Mesothelial cell of epicardium (in vitro differentiated cells): ENCODE measurements around the gene C12orf75. TPM values are rescaled to one million over a fixed set of nuclear protein-coding genes. Genes with fewer than 3 reads are reported as not detected.
"Not testable (repeated sequence)": the region's sequence is repeated elsewhere in the genome, so short reads cannot be mapped to it uniquely, and the experiment has no call there.

Source experiments
- DNase-seq, 2 experiments: peaks; one replicate each; pipeline ENCODE4 v3.0.0; 2021; ENCODE audit warnings: low spot score in 2 of 2; ENCODE audit not compliant: unreplicated experiment in 2 of 2
- H3K27ac Mint-ChIP-seq: 2 replicates; pipeline ENCODE4 v1.8.0; 2021; ENCODE audit warnings: mixed read lengths
- H3K27me3 Mint-ChIP-seq: 2 replicates; pipeline ENCODE4 v1.8.0; 2021; ENCODE audit warnings: low read depth, mixed read lengths
- H3K36me3 Mint-ChIP-seq: 2 replicates; pipeline ENCODE4 v1.8.0; 2021; ENCODE audit warnings: mixed read lengths
- H3K4me1 Mint-ChIP-seq: 2 replicates; pipeline ENCODE4 v1.8.0; 2021; ENCODE audit warnings: mixed read lengths
- H3K4me3 Mint-ChIP-seq: 2 replicates; pipeline ENCODE4 v1.8.0; 2021; ENCODE audit warnings: mild to moderate bottlenecking, moderate library complexity, mixed read lengths
- H3K9me3 Mint-ChIP-seq: 2 replicates; pipeline ENCODE4 v1.8.0; 2021; ENCODE audit warnings: mixed read lengths
- CTCF ChIP-seq: fragments of 200-600 bp; sonication (generic); IDR thresholded peaks from one replicate; pipeline ENCODE4 v1.5.0; 2021; ENCODE audit warnings: antibody characterized with exemption; ENCODE audit not compliant: unreplicated experiment
- total RNA-seq: library from RNA; stranded (reverse); gene quantifications from 3 replicates; pipeline ENCODE4 v1.2.1, GENCODE V29; 2021

Gene C12orf75
- total RNA-seq, 1 donor from 2014 or later, result 15.6 TPM

- H3K4me3 Mint-ChIP-seq, result no peak overlapping the region
- no peak for TF ChIP-seq CTCF
- H3K4me1 Mint-ChIP-seq, result peaks cover 7% of the 10 kb centered on the region
These were observed 8.5 kb downstream of the C12orf75 start for GRCh38 chr12:105338966-105339365.

GRCh38 chr12:105341010-105341409 is 10.5 kb downstream of the C12orf75 start:
- H3K27ac Mint-ChIP-seq, result no peak overlapping the region
- H3K4me3 Mint-ChIP-seq, result no peak overlapping the region
- H3K9me3 Mint-ChIP-seq, result peaks cover 17% of the 10 kb centered on the region
- H3K4me1 Mint-ChIP-seq, result no peaks in the 10 kb centered on the region
- peaks cover 8% of the 10 kb centered on the region for H3K36me3 Mint-ChIP-seq
- TF ChIP-seq CTCF, result no peak
- no peak for DNase-seq
- no peaks in the 10 kb centered on the region for H3K27me3 Mint-ChIP-seq

More at GRCh38 chr12:105338966-105339365, 8.5 kb downstream of the C12orf75 start:
- DNase-seq, result no peak
- peaks cover 8% of the 10 kb centered on the region for H3K36me3 Mint-ChIP-seq
- H3K9me3 Mint-ChIP-seq, result peaks cover 17% of the 10 kb centered on the region
- no peaks in the 10 kb centered on the region for H3K27me3 Mint-ChIP-seq
- H3K27ac Mint-ChIP-seq, result no peak overlapping the region

DNA sequence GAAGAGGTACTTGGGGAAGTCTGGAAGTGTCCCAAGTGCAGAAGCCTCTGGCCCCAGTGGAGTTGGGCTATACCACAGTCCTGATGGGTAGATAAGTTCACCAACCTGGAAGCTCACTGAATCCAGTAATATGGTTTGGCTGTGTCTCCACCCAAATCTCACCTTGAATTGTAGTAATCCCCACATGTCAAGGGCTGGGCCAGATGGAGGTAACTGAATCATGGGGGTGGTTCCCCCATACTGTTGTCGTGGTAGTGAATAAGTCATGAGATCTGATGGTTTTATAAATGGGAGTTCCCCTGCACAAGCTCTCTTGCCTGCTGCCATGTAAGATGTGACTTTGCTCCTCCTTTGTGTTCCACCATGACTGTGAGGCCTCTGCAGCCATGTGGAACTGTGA is 11.1 kb downstream of the C12orf75 start:
- peaks cover 17% of the 10 kb centered on the region for H3K9me3 Mint-ChIP-seq
- DNase-seq, H3K27me3 Mint-ChIP-seq, H3K27ac Mint-ChIP-seq, H3K4me1 Mint-ChIP-seq, H3K4me3 Mint-ChIP-seq, H3K36me3 Mint-ChIP-seq: not testable (repeated sequence)

- no peak overlapping the region for H3K4me3 Mint-ChIP-seq
- H3K9me3 Mint-ChIP-seq, result peaks cover 17% of the 10 kb centered on the region
- no peak overlapping the region for H3K27ac Mint-ChIP-seq
- TF ChIP-seq CTCF, result no peak
- no peak for DNase-seq
- no peaks in the 10 kb centered on the region for H3K4me1 Mint-ChIP-seq
- no peaks in the 10 kb centered on the region for H3K27me3 Mint-ChIP-seq
- H3K36me3 Mint-ChIP-seq, result peaks cover 8% of the 10 kb centered on the region
These were observed 12.0 kb downstream of the C12orf75 start for GRCh38 chr12:105342464-105342863.

- DNase-seq, result no peak
- Mint-ChIP-seq H3K27ac (no peak overlapping the region), H3K27me3 (no peaks in the 10 kb centered on the region), H3K36me3 (peaks cover 8% of the 10 kb centered on the region), H3K4me3 (no peak overlapping the region), H3K9me3 (peaks cover 17% of the 10 kb centered on the region), H3K4me1 (no peaks in the 10 kb centered on the region)
- no peak for TF ChIP-seq CTCF
These were observed 13.3 kb downstream of the C12orf75 start for GRCh38 chr12:105343836-105344235.

- no peak for DNase-seq
- TF ChIP-seq CTCF, result no peak
- Mint-ChIP-seq H3K36me3 (no peaks in the 10 kb centered on the region), H3K9me3 (no peaks in the 10 kb centered on the region), H3K4me1 (no peaks in the 10 kb centered on the region), H3K4me3 (no peak overlapping the region), H3K27ac (no peak overlapping the region), H3K27me3 (no peaks in the 10 kb centered on the region)
These were observed 17.0 kb downstream of the C12orf75 start for GRCh38 chr12:105347499-105347898.
